Ishikawa (cell line): ENCODE data around the gene ARHGEF4.

ENCODE experiments used
- CEBPB ChIP-seq: IDR thresholded peaks from 2 replicates; pipeline ENCODE4 v1.6.1; 2012
- CREB1 ChIP-seq: IDR thresholded peaks from 2 replicates; pipeline ENCODE4 v1.6.1; 2012; ENCODE audit warnings: low read depth
- EGR1 ChIP-seq: IDR thresholded peaks from 2 replicates; pipeline ENCODE4 v1.6.1; 2012
- EP300 ChIP-seq: IDR thresholded peaks from 2 replicates; pipeline ENCODE4 v1.6.1; 2012; ENCODE audit warnings: borderline replicate concordance
- FOXM1 ChIP-seq: IDR thresholded peaks from 2 replicates; pipeline ENCODE4 v1.6.1; 2012; ENCODE audit warnings: low read depth, borderline replicate concordance
- NFIC ChIP-seq: IDR thresholded peaks from 2 replicates; pipeline ENCODE4 v1.6.1; 2012
- RAD21 ChIP-seq: IDR thresholded peaks from 2 replicates; pipeline ENCODE4 v1.6.1; 2012; ENCODE audit warnings: low read depth
- REST ChIP-seq: IDR thresholded peaks from 2 replicates; pipeline ENCODE4 v1.6.1; 2012; ENCODE audit warnings: low read depth, mild to moderate bottlenecking
- TAF1 ChIP-seq: IDR thresholded peaks from 2 replicates; pipeline ENCODE4 v1.6.1; 2012; ENCODE audit warnings: low read depth, mild to moderate bottlenecking
- TCF12 ChIP-seq: IDR thresholded peaks from 2 replicates; pipeline ENCODE4 v1.6.1; 2012; ENCODE audit warnings: low read depth
- TEAD4 ChIP-seq: IDR thresholded peaks from 2 replicates; pipeline ENCODE4 v1.6.1; 2012
- YY1 ChIP-seq: IDR thresholded peaks from 2 replicates; pipeline ENCODE4 v1.6.1; 2012; ENCODE audit warnings: low read depth
- ZBTB7A ChIP-seq: IDR thresholded peaks from 2 replicates; pipeline ENCODE4 v1.6.1; 2012; ENCODE audit warnings: low read depth
- TF ChIP-seq, protein P1 (sequence below): IDR thresholded peaks from 2 replicates; pipeline ENCODE4 v1.6.1; 2012
- TF ChIP-seq, protein P2 (sequence below): IDR thresholded peaks from 2 replicates; pipeline ENCODE4 v1.6.1; 2012

The ARHGEF4 gene

DNA sequence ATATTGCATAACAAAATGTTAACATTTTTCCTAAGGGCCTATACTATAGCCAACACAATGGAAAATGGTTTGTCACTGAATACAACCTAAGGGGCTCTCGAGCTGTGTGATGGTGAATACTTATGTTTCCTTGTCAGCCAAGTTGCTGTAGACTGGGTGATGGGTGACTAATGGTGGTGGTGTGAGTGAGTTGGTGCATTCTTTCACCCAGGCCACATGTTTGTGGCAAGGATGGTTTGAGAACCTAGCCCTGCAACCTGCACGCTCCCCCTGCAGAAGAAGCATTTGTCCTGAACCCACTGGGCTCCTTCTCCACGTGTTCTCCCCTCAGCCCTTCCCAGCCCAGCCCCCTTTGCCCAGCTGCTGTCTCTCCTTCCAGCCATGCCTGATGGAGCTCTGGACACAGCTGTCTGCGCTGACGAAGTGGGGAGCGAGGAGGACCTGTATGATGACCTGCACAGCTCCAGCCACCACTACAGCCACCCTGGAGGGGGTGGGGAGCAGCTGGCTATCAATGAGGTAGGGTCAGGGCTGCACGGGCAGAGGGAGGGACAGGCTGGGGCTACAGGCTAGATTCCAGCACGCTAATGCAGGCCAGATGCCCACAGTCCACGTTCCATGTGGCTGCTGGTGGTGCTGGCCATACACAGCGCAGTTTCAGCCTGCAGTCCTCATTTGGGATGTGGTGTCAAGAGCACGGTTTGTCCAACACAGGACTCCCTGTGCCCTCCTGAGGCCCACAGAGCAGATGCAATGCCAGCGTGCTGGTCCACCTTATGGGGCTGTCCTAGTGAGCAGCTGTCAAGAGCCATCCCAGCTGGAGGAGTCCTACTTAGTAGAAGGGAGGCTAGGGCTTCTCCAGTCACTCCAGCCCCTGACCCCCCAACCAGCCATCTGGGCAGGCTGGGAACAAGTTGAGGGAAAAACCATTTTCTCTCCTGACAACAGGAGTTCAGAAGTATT lies 191.1 kb downstream of the ARHGEF4 start:
- no peak for TF ChIP-seq TCF12
- no peak for TF ChIP-seq YY1
- no peak for TF ChIP-seq EGR1
- no peak for TF ChIP-seq REST
- no peak for TF ChIP-seq RAD21
- TF ChIP-seq, protein P1, sequence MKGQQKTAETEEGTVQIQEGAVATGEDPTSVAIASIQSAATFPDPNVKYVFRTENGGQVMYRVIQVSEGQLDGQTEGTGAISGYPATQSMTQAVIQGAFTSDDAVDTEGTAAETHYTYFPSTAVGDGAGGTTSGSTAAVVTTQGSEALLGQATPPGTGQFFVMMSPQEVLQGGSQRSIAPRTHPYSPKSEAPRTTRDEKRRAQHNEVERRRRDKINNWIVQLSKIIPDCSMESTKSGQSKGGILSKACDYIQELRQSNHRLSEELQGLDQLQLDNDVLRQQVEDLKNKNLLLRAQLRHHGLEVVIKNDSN = no peak
- no peak for TF ChIP-seq CEBPB
- TF ChIP-seq TEAD4 = no peak

DNA sequence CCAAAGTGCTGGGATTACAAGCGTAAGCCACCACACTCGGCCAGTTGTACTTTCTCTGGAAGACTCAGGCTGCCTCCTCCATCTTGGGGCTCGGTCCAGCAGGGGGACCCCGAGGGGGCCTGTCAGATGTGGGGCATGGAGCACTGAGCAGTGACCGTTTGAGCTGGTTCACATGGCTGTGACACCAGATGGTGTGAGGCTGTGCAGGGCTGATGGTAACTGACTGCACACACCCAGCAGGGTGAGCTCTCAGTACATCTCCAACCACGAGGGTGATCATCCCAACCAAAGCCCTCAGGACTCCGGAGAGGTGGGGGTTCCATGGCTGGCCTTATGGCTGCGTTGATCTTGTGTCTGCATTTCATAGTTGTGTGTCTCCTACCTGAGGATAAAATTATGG lies 193.1 kb downstream of the ARHGEF4 start:
- TF ChIP-seq NFIC (no peak), CREB1 (no peak), EP300 (no peak), CEBPB (no peak), EGR1 (no peak), TCF12 (no peak), ZBTB7A (no peak), YY1 (no peak)
- TF ChIP-seq, protein P2, sequence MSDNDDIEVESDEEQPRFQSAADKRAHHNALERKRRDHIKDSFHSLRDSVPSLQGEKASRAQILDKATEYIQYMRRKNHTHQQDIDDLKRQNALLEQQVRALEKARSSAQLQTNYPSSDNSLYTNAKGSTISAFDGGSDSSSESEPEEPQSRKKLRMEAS = no peak

- TF ChIP-seq FOXM1 = no peak
These were observed 193.8 kb downstream of the ARHGEF4 start for GRCh38 chr2:131030478-131030971.

GRCh38 chr2:131031431-131031841 lies 194.7 kb downstream of the ARHGEF4 start:
- TF ChIP-seq YY1 (no peak), TAF1 (no peak), EP300 (no peak)
- TF ChIP-seq, protein P1 = no peak

GRCh38 chr2:131031875-131032274 lies 195.2 kb downstream of the ARHGEF4 start:
- TF ChIP-seq EP300 (no peak), CREB1 (no peak), TCF12 (no peak), TAF1 (no peak), REST (no peak), TEAD4 (no peak), FOXM1 (no peak), EGR1 (no peak), CEBPB (no peak), NFIC (no peak), ZBTB7A (no peak), RAD21 (no peak), YY1 (no peak)
- TF ChIP-seq, protein P1 = no peak
- TF ChIP-seq, protein P2 = no peak

GRCh38 chr2:131032393-131032836 lies 195.7 kb downstream of the ARHGEF4 start:
- no peak for TF ChIP-seq CREB1
- no peak for TF ChIP-seq ZBTB7A
- TF ChIP-seq, protein P1 = no peak
- TF ChIP-seq, protein P2 = no peak
- TF ChIP-seq YY1 = no peak
- TF ChIP-seq EGR1 = no peak
- TF ChIP-seq FOXM1 = no peak
- TF ChIP-seq RAD21 = no peak
- no peak for TF ChIP-seq EP300
- no peak for TF ChIP-seq NFIC
- no peak for TF ChIP-seq TEAD4
- no peak for TF ChIP-seq TAF1
- TF ChIP-seq REST = no peak
- TF ChIP-seq CEBPB = no peak
- no peak for TF ChIP-seq TCF12
